Upper lobe of left lung (tissue), 6 donors: ENCODE results near the gene HAT1. TPM values are rescaled to one million over a fixed set of nuclear protein-coding genes. Genes with fewer than 3 reads are reported as not detected.

Experiments used
- ATAC-seq, 2 donors: fragments of 200-7000 bp; cut with Tn5 transposase; one replicate each; pipeline ENCODE4 v1.9.1; 2022; ENCODE audit warnings: mild to moderate bottlenecking in 2 of 2, moderate library complexity in 2 of 2; ENCODE audit not compliant: low FRiP score in 2 of 2
- DNase-seq, 2 donors: peaks; one replicate each; pipeline ENCODE4 v3.0.0-alpha.2; 2019 to 2020
- H3K27ac ChIP-seq, 4 donors: fragments of 200-600 bp; sonication (generic); one replicate each; pipeline ENCODE4 v1.5.1; 2016 to 2019
- H3K27me3 ChIP-seq, 4 donors: fragments of 200-600 bp; sonication (generic); one replicate each; pipeline ENCODE4 v1.5.1; 2017 to 2019
- H3K36me3 ChIP-seq, 4 donors: fragments of 200-600 bp; sonication (generic); one replicate each; pipeline ENCODE4 v1.5.1; 2016 to 2019
- H3K4me1 ChIP-seq, 4 donors: fragments of 200-600 bp; sonication (generic); one replicate each; pipeline ENCODE4 v1.5.1; 2018 to 2019
- H3K4me3 ChIP-seq, 4 donors: fragments of 200-600 bp; sonication (generic); one replicate each; pipeline ENCODE4 v1.5.1; 2017 to 2019; ENCODE audit warnings: mild to moderate bottlenecking in 2 of 4, moderate library complexity in 1 of 4
- H3K9me3 ChIP-seq, 4 donors: fragments of 200-600 bp; sonication (generic); one replicate each; pipeline ENCODE4 v1.5.1; 2018 to 2019
- CTCF ChIP-seq, 6 experiments: fragments of 450-650 bp in 4 of 6; fragments of 200-600 bp in 2 of 6; sonication (generic) in 2 of 6; IDR thresholded peaks; one replicate each; pipeline ENCODE4 v1.5.1; 2016 to 2019; ENCODE audit warnings: antibody characterized with exemption in 6 of 6
- EP300 ChIP-seq, 4 donors: sonication (generic); formaldehyde crosslinking; IDR thresholded peaks; one replicate each; pipeline ENCODE4 v1.5.1; 2017; ENCODE audit warnings: antibody characterized with exemption in 4 of 4, control low read depth in 2 of 4
- POLR2A ChIP-seq, 4 donors: fragments of 450-650 bp; IDR thresholded peaks; one replicate each; pipeline ENCODE4 v1.5.1; 2016 to 2017; ENCODE audit warnings: antibody characterized with exemption in 4 of 4, mild to moderate bottlenecking in 2 of 4
- POLR2AphosphoS5 ChIP-seq, 2 donors: sonication (generic); formaldehyde crosslinking; IDR thresholded peaks; one replicate each; pipeline ENCODE4 v1.5.1; 2017; ENCODE audit warnings: antibody characterized with exemption in 2 of 2
- WGBS, 2 donors: methylation state at CpG; one replicate each; pipeline ENCODE4 v1.1.5; 2017 to 2018; 5-methylcytosine and 5-hydroxymethylcytosine counted together
- total RNA-seq, 6 donors: library from RNA; depleted of rRNA in 4 of 6; stranded (reverse); fragments of >200 nt in 4 of 6; gene quantifications; one replicate each; pipeline versions ENCODE4 v1.1.0 to v1.2.1, GENCODE V29; 2016 to 2021
- donor health status: DM: no; HTN: no; CAD: no; lungs with moderate emphysema.
- donor health status: DM: no; HTN: yes; CAD: no; lungs with severe emphysema.

Gene HAT1
- total RNA-seq, 6 donors from 2014 or later: 10.3 to 42.6 (median 25.7) TPM

GRCh38 chr2:171889333-171889732 lies 32.9 kb upstream of the HAT1 start:
- no peak for TF ChIP-seq CTCF (IDR thresholded peaks at IDR 0.05)
- TF ChIP-seq POLR2A (IDR thresholded peaks at IDR 0.05): no peak
- no peak for TF ChIP-seq POLR2AphosphoS5 (IDR thresholded peaks at IDR 0.05)
- TF ChIP-seq EP300 (IDR thresholded peaks at IDR 0.05): no peak
- peaks cover 7 to 11% (median 9%) of the 10 kb centered on the region in 4 donors for H3K4me1 ChIP-seq
- H3K36me3 ChIP-seq: no peaks in the 10 kb centered on the region
- no peak overlapping the region for H3K4me3 ChIP-seq
- no peak for ATAC-seq
- H3K9me3 ChIP-seq: no peaks in the 10 kb centered on the region
- DNase-seq: no peak
- 74 to 83% methylated on average over 2 of the region's 2 CpGs for WGBS, 2 donors
- no peaks in the 10 kb centered on the region for H3K27me3 ChIP-seq
- no peak overlapping the region for H3K27ac ChIP-seq

GRCh38 chr2:171889808-171890207 lies 32.5 kb upstream of the HAT1 start:
- no peak for ATAC-seq

GRCh38 chr2:171893196-171893823 lies 29.0 kb upstream of the HAT1 start:
- DNase-seq: no peak
- WGBS, 2 donors: 46 to 47% methylated on average over 7 of the region's 7 CpGs
- Histone ChIP-seq H3K4me1 (peaks cover 7 to 17% (median 13%) of the 10 kb centered on the region in 4 donors), H3K9me3 (peaks cover 0 to 2% (median 0%) of the 10 kb centered on the region in 4 donors), H3K27me3 (no peaks in the 10 kb centered on the region), H3K36me3 (no peaks in the 10 kb centered on the region), H3K27ac (peak overlapping the region in 3 of 4 donors; percentile 70 to 87 (median 72)), H3K4me3 (peak overlapping the region; percentile 64 to 83 (median 74))
- no peak for ATAC-seq
- TF ChIP-seq CTCF (IDR thresholded peaks at IDR 0.05) (no peak), POLR2AphosphoS5 (IDR thresholded peaks at IDR 0.05) (no peak), EP300 (IDR thresholded peaks at IDR 0.05) (no peak), POLR2A (IDR thresholded peaks at IDR 0.05) (no peak)

More at GRCh38 chr2:171889808-171890207, 32.5 kb upstream of the HAT1 start:
- Histone ChIP-seq H3K9me3 (no peaks in the 10 kb centered on the region), H3K27ac (no peak overlapping the region), H3K4me1 (peaks cover 7 to 15% (median 11%) of the 10 kb centered on the region in 4 donors), H3K36me3 (no peaks in the 10 kb centered on the region), H3K4me3 (no peak overlapping the region), H3K27me3 (no peaks in the 10 kb centered on the region)
- no peak for DNase-seq
- 62 to 89% methylated on average over 1 of the region's 1 CpG for WGBS, 2 donors
- no peak for TF ChIP-seq CTCF (IDR thresholded peaks at IDR 0.05)
- no peak for TF ChIP-seq POLR2AphosphoS5 (IDR thresholded peaks at IDR 0.05)
- no peak for TF ChIP-seq EP300 (IDR thresholded peaks at IDR 0.05)
- no peak for TF ChIP-seq POLR2A (IDR thresholded peaks at IDR 0.05)

- WGBS, 2 donors: 2% methylated on average over 12 to 20 of the region's 63 CpGs
- Histone ChIP-seq H3K36me3 (no peaks in the 10 kb centered on the region), H3K27ac (peak within 1 kb of the TSS; percentile 70 to 87 (median 71)), H3K4me1 (peaks cover 7 to 17% (median 13%) of the 10 kb centered on the region in 4 donors), H3K9me3 (peaks cover 0 to 5% (median 0%) of the 10 kb centered on the region in 4 donors), H3K27me3 (no peaks in the 10 kb centered on the region), H3K4me3 (peak within 1 kb of the TSS; percentile 64 to 83 (median 74))
- ATAC-seq (peak; percentile 96 to 99), DNase-seq (peak; percentile 86 to 97)
- peak in 1 of 6 experiments; percentile 12 for TF ChIP-seq CTCF (IDR thresholded peaks at IDR 0.05)
- peak in 1 of 2 donors; percentile 39 for TF ChIP-seq POLR2AphosphoS5 (IDR thresholded peaks at IDR 0.05)
- no peak for TF ChIP-seq EP300 (IDR thresholded peaks at IDR 0.05)
- TF ChIP-seq POLR2A (IDR thresholded peaks at IDR 0.05): peak in 3 of 4 donors; percentile 34 to 70 (median 45)
These were observed 28.2 kb upstream of the HAT1 start, which contains the start of gene SLC25A12 for GRCh38 chr2:171893824-171894611. SLC25A12 (minus strand) TSS chr2:171894244; CDS start chr2:171894214, 30 bp downstream.
